ENCODE data around the gene INSYN1.

DNA sequence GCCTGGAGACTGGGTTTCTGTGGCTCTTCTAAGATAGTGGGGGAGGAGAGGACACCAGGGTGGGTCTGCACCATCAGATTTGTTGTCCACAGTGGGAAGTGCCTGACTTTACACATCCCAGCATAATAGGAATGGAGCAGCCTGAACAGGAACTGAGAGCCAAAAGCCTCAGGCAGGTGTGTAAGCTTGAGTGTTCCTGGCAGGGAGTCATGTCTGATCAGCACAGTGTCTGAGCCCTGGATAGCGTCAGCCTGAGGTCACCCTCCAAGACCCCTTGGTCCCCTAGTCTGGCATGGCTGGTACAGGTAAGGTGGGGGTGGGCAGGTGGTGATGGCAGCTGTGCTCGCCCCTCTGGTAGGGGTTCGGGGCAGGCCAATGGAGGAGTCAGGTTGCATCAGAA, 20.2 kb downstream of the INSYN1 start:
- TF ChIP-seq, protein P1, sequence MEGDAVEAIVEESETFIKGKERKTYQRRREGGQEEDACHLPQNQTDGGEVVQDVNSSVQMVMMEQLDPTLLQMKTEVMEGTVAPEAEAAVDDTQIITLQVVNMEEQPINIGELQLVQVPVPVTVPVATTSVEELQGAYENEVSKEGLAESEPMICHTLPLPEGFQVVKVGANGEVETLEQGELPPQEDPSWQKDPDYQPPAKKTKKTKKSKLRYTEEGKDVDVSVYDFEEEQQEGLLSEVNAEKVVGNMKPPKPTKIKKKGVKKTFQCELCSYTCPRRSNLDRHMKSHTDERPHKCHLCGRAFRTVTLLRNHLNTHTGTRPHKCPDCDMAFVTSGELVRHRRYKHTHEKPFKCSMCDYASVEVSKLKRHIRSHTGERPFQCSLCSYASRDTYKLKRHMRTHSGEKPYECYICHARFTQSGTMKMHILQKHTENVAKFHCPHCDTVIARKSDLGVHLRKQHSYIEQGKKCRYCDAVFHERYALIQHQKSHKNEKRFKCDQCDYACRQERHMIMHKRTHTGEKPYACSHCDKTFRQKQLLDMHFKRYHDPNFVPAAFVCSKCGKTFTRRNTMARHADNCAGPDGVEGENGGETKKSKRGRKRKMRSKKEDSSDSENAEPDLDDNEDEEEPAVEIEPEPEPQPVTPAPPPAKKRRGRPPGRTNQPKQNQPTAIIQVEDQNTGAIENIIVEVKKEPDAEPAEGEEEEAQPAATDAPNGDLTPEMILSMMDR (IDR thresholded peaks at IDR 0.05 in 2 of 3, conservative IDR thresholded peaks at IDR 0.05 in 1 of 3; ENCODE audit: control insufficient read depth in 2 of 3, extremely low read depth in 1 of 3, insufficient read depth in 1 of 3, low read depth in 3 of 3, low read length in 3 of 3): no peak
- TF ChIP-seq ZNF274 (IDR thresholded peaks at IDR 0.05; ENCODE audit: insufficient read depth, insufficient read length): no peak
- no peak for TF ChIP-seq SMC3 (IDR thresholded peaks at IDR 0.05; ENCODE audit: borderline replicate concordance, low read length)
- TF ChIP-seq MTA2 (IDR thresholded peaks at IDR 0.05; ENCODE audit: low read depth): no peak
- TF ChIP-seq RCOR1 (conservative IDR thresholded peaks at IDR 0.05; ENCODE audit: low read depth, low read length): no peak
- TF ChIP-seq GABPA (IDR thresholded peaks at IDR 0.05; ENCODE audit: low read depth): no peak
- TF ChIP-seq ATF7 (IDR thresholded peaks at IDR 0.05; ENCODE audit: low read depth): no peak
- TF ChIP-seq POLR2AphosphoS2 (IDR thresholded peaks at IDR 0.05; ENCODE audit: low read depth, low read length): no peak
- no peak for TF ChIP-seq ZNF622 (IDR thresholded peaks at IDR 0.05)
- no peak for TF ChIP-seq POLR2A (IDR thresholded peaks at IDR 0.05; ENCODE audit: low read depth, low read length)
- TF ChIP-seq YBX1 (IDR thresholded peaks at IDR 0.05): no peak
- TF ChIP-seq RELA (IDR thresholded peaks at IDR 0.05; ENCODE audit: borderline replicate concordance, partially characterized antibody): no peak
- no peak for TF ChIP-seq EZH2 (IDR thresholded peaks at IDR 0.05; ENCODE audit: borderline replicate concordance, control insufficient read depth, low read depth, low read length)
- no peak for TF ChIP-seq RFX5 (IDR thresholded peaks at IDR 0.05; ENCODE audit: low read depth, low read length)

Data from GM12878 (cell line).